ENCODE measurements around the gene TEAD1. TPM values are rescaled to one million over a fixed set of nuclear protein-coding genes. Genes with fewer than 3 reads are reported as not detected.

TEAD1 gene
- total and polyA plus RNA-seq, 9 of the 15 experiments (the other 6 are each of a cell fraction or from before 2014, with no cell fraction given), result 1.7 to 17.7 (median 10.8) TPM

DNA sequence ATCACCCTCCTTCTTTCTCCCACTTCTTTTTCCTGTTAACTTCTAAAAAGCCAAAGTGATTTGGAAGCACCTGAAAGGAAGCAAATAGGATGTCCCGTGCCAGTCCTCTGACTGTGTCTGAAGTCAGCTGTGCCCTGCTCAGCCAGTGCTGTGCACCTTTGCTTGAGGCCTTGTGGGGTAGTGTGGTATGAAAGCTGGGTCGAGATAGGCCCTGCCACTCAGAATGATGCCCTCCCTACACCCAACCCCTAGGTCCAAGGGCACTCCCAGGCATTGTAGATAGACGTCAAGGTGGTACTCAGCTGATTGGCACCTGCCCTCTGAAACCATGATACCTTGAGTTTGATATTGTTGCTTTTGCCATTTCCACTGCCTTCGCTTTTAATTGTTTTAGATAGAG lies 251.3 kb downstream of the TEAD1 start:
- CTCF ChIA-PET (ENCODE audit: low intra/inter-chr PET ratio), result interaction anchor here (0.6 kb wide), 1 partner anchor 769 kb away, joined by 3 read pairs; no protein-coding TSS in a partner anchor
- H3K4me3 ChIP-seq, result no peak overlapping the region
- no peaks in the 10 kb centered on the region for H4K20me1 ChIP-seq (replicated peaks; ENCODE audit: control insufficient read depth, insufficient read depth, low read length)
- no peaks in the 10 kb centered on the region for H3K27me3 ChIP-seq (ENCODE audit: control insufficient read depth in 2 of 2, insufficient read depth in 2 of 2, low read length in 2 of 2)
- no peaks in the 10 kb centered on the region for H3K79me2 ChIP-seq (ENCODE audit: control insufficient read depth, insufficient read depth, low read length)
- no peak overlapping the region for H2AFZ ChIP-seq (ENCODE audit: low read depth, low read length)
- no peak for DNase-seq (ENCODE audit: extremely low read depth in 1 of 4, low spot score in 3 of 4)
- intact Hi-C loops (cut with micrococcal nuclease), result no loop called here
- no peak overlapping the region for H3K9ac ChIP-seq (ENCODE audit: insufficient read depth in 1 of 2, low read depth in 2 of 2, low read length in 2 of 2)
- no peaks in the 10 kb centered on the region for H3K9me3 ChIP-seq (replicated peaks; ENCODE audit: control insufficient read depth, insufficient read depth, low read depth, low read length)
- peaks cover 13% of the 10 kb centered on the region; the same call in 2 of the 3 replicates for H3K36me3 ChIP-seq (ENCODE audit: control insufficient read depth, insufficient read depth, low read length)
- no peak for ATAC-seq
- in situ Hi-C loops (cut with MboI), result no loop called here
- WGBS (ENCODE audit: insufficient coverage, low coverage, missing lambda C conversion rate), result 41% methylated on average over 4 of the region's 4 CpGs
- no peak overlapping the region for H3K27ac ChIP-seq (ENCODE audit: extremely low read depth, low read depth, low read length)
- no peaks in the 10 kb centered on the region for H3K9me1 ChIP-seq (ENCODE audit: control insufficient read depth, insufficient read depth, low read length)
- no peak overlapping the region for H3K4me2 ChIP-seq (ENCODE audit: insufficient read depth, low read length)
- FAIRE-seq, result no peak
- TF ChIP-seq ZNF24 (IDR thresholded peaks at IDR 0.05), result no peak
- no TSS peak for BruUV-seq (replicated peaks)
- no peaks in the 10 kb centered on the region for H3K4me1 ChIP-seq (replicated peaks in 1 of 2; ENCODE audit: control insufficient read depth in 2 of 2, insufficient read depth in 2 of 2, low read length in 2 of 2)
- POLR2A ChIA-PET, result no interaction called here

DNA sequence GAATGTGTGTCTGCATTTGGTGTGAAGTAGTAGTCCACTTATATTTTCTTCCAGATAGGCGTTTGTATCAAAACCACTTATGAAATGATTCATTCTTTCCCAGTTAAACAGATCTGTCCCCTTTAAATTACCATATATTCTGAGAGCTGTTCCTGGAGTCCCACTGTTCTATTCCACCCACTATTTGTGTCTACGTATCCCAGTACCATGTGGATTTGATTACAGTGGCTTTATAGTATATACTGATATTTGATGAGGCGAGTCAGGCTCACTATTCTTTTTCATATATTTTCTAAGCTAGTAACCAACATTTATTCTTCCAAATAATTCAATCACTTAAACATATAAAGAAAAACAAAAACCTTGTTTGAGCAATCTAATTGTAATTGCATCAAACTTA lies 253.0 kb downstream of the TEAD1 start:
- Histone ChIP-seq H3K9me1 (ENCODE audit: control insufficient read depth, insufficient read depth, low read length) (no peaks in the 10 kb centered on the region), H3K4me1 (replicated peaks in 1 of 2; ENCODE audit: control insufficient read depth in 2 of 2, insufficient read depth in 2 of 2, low read length in 2 of 2) (no peaks in the 10 kb centered on the region), H4K20me1 (replicated peaks; ENCODE audit: control insufficient read depth, insufficient read depth, low read length) (no peaks in the 10 kb centered on the region), H3K4me3 (no peak overlapping the region), H3K9ac (ENCODE audit: insufficient read depth in 1 of 2, low read depth in 2 of 2, low read length in 2 of 2) (no peak overlapping the region), H3K27ac (ENCODE audit: extremely low read depth, low read depth, low read length) (no peak overlapping the region), H3K79me2 (ENCODE audit: control insufficient read depth, insufficient read depth, low read length) (no peaks in the 10 kb centered on the region), H2AFZ (ENCODE audit: low read depth, low read length) (no peak overlapping the region), H3K36me3 (ENCODE audit: control insufficient read depth, insufficient read depth, low read length) (peaks cover 15% of the 10 kb centered on the region; the same call in 2 of the 3 replicates), H3K4me2 (ENCODE audit: insufficient read depth, low read length) (no peak overlapping the region), H3K9me3 (replicated peaks; ENCODE audit: control insufficient read depth, insufficient read depth, low read depth, low read length) (no peaks in the 10 kb centered on the region), H3K27me3 (ENCODE audit: control insufficient read depth in 2 of 2, insufficient read depth in 2 of 2, low read length in 2 of 2) (no peaks in the 10 kb centered on the region)
- no TSS peak for BruUV-seq (replicated peaks)
- CTCF ChIA-PET (ENCODE audit: low intra/inter-chr PET ratio), result no interaction called here
- ATAC-seq (no peak), DNase-seq (ENCODE audit: extremely low read depth in 1 of 4, low spot score in 3 of 4) (no peak), FAIRE-seq (no peak)
- intact Hi-C loops (cut with micrococcal nuclease), result no loop called here
- POLR2A ChIA-PET, result interaction anchor here (1.7 kb wide), 1 partner anchor 12 kb away, joined by 4 read pairs; no protein-coding TSS in a partner anchor
- WGBS (ENCODE audit: insufficient coverage, low coverage, missing lambda C conversion rate), result 79% methylated on average over 3 of the region's 3 CpGs
- in situ Hi-C loops (cut with MboI), result no loop called here
- TF ChIP-seq, protein P1, sequence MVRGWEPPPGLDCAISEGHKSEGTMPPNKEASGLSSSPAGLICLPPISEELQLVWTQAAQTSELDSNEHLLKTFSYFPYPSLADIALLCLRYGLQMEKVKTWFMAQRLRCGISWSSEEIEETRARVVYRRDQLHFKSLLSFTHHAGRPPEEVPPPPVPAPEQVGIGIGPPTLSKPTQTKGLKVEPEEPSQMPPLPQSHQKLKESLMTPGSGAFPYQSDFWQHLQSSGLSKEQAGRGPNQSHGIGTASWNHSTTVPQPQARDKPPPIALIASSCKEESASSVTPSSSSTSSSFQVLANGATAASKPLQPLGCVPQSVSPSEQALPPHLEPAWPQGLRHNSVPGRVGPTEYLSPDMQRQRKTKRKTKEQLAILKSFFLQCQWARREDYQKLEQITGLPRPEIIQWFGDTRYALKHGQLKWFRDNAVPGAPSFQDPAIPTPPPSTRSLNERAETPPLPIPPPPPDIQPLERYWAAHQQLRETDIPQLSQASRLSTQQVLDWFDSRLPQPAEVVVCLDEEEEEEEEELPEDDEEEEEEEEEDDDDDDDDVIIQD (CRISPR knock-in tag; IDR thresholded peaks at IDR 0.05), result no peak
- TF ChIP-seq ZNF41 (CRISPR knock-in tag; conservative IDR thresholded peaks at IDR 0.05), result no peak
- TF ChIP-seq, protein P2, sequence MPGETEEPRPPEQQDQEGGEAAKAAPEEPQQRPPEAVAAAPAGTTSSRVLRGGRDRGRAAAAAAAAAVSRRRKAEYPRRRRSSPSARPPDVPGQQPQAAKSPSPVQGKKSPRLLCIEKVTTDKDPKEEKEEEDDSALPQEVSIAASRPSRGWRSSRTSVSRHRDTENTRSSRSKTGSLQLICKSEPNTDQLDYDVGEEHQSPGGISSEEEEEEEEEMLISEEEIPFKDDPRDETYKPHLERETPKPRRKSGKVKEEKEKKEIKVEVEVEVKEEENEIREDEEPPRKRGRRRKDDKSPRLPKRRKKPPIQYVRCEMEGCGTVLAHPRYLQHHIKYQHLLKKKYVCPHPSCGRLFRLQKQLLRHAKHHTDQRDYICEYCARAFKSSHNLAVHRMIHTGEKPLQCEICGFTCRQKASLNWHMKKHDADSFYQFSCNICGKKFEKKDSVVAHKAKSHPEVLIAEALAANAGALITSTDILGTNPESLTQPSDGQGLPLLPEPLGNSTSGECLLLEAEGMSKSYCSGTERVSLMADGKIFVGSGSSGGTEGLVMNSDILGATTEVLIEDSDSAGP (CRISPR knock-in tag; IDR thresholded peaks at IDR 0.05), result no peak
- TF ChIP-seq ZNF133 (CRISPR knock-in tag; IDR thresholded peaks at IDR 0.05), result no peak
